GM19023 (cell line): ENCODE results near the gene BACH1.

ENCODE experiments used
- ATAC-seq: cut with Tn5 transposase; IDR thresholded peaks from one replicate; pipeline ENCODE4 v1.9.1; 2021; ENCODE audit warnings: mild to moderate bottlenecking, moderate library complexity; ENCODE audit not compliant: unreplicated experiment

Gene BACH1

DNA sequence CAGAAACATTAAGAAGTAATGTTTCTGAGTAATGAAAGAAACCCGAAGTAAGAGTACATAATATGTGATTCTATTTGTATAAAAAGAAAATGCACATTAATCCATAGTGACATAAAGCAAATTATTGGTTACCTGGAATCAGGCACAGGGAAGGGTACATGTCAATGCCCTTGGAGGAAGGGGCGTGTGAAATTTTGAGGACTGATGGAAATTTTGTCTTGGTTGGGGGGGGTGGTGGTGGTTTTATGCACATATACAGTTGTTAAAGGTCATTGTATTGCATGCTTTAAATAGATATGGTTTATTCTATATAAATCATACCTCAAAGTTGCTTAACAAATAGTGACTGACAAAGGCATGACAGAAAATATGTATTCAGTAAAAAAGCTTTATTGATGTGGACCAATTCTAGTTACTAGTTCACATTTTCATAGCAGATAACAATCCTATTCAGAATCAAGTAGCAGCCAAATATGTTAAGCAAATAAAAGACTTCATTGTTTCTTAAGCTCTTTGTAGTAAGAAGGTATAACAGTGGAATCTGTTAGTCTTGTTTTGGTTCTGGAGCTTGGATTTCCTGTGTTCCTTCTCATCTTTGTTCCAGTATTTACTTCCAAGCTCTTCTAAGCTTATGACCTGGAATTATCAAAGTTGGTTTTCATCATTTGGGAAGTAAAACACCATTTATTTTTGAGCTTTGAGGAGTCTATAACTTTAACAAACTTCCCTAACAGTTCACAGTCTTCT lies 15.1 kb downstream of the BACH1 start:
- no peak for ATAC-seq

DNA sequence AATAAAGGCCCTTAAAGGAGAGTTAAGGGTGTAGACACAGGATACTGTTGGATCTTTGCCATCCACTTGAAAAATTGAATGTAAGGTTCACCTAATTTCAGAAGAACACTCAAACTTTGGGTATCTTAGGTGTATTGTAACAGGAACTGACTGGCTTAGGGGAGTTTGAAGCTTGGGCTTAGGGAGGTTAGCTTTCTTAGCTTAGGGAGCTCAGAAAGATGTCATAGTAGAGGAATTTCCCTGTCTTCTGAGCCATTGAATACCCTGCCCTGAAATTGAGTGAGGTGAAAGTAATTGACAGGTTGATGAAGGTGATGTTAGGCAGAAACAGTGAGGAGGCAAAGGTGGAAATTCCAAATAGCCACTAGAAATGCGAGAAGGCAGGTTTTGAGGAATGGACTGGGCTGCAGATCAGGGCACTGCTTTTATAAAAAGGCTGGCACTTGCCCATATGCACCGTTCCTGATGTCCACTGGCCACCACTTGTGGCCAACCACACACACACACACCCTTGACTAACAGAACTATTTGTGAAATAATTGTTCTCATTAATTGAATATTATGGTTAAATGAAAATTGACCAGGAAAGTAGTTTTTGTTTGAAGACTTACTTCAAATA lies 16.5 kb downstream of the BACH1 start:
- ATAC-seq: no peak

DNA sequence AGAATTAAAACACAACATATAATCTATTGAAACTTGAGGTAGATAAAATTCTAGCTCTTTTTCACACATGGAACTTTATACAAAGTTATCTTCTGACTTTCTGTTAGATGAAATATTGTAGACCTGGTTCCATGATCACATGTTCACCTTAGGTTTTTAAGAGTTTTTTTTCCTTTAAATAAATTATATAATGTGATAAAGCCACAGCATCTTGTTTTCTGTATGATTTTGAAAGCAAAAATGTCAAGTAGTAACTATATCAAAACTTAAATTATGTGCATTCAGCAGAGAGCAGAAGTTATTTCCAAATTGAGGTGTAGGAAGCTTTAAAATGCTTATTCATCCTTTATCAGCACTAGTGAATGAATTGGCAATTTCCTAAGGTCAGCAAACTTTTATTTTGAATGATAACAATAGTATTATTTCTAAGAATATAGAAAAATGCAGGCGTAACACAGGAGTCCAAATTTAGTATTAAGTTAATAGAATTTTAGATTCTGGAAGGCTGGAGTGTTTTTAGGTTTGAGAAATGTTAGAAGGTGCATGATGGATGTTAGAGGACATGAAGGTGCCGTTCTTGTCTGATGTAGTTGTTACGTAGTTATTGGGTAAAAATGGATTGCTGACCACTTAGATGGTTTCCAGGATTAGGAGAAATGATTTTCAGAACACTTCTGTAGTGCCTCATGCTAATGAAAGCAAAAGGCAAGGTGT lies 17.5 kb downstream of the BACH1 start:
- no peak for ATAC-seq

DNA sequence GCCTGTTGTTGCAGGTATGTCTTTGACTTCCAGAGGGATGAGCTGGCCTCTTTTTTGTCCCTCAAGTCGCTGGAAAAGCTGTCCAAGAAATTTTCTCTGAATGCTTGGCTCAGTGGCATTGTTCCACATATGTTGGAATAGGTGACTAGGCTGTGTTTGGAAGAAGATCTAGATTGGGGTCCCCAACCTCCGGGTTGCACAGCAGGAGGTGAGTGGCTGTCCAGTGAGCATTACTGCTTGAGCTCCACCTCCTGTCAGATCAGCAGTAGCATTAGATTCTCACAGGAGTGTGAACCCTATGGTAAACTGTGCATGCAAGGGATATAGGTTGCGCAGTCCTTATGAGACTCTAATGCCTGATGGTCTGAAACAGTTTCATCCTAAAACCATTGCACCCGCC lies 18.1 kb downstream of the BACH1 start:
- no peak for ATAC-seq

DNA sequence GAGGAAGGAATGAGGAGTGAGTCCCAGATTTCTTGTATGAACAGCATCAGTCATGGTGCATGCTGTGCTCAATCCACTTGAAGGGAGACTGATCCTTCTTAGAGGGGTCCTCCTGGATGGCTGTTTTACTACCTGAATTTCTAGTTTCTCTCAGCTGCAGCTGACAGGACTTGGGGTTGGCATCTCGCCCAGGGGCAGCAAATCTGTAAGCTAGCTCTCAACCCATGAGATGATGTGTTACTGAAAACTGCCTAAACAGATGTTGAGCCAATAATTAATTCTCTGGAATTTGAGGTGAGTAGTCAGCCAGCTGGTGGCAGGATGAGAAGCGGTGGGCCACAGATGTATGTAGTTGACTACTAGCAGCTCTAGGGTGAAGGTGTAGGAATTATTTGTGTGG lies 19.6 kb downstream of the BACH1 start:
- no peak for ATAC-seq

DNA sequence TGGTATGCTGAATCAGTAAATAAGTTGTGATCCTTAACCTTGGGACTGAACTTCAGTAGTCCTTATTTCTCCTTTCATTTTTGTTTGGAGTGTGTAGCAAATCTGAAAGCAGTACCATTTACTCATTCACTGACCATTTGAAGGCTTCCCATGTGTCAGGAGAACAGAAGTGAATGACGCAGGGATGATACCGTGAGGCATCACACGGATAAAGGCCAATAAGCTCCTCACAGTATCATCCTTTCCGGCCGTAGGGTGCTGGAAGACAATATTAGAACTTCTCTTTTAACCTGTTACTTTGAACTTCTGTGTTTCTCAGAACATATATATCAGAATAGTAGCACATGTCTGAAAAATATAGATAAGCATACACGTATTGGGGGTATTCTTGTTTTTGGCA lies 21.3 kb downstream of the BACH1 start:
- ATAC-seq: no peak

DNA sequence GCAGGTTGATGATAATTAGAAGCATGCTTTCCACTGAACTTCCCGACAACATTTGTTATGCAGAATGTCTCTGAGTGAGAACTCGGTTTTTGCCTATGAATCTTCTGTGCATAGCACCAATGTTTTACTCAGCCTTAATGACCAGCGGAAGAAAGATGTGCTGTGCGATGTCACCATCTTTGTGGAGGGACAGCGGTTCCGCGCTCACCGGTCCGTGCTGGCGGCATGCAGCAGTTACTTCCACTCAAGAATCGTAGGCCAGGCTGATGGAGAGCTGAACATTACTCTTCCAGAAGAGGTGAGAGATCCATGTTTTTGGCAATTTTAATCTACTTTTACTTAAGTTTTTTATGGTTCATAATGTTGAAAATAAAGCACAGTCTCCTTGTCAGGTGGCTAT lies 22.5 kb downstream of the BACH1 start:
- ATAC-seq: no peak

DNA sequence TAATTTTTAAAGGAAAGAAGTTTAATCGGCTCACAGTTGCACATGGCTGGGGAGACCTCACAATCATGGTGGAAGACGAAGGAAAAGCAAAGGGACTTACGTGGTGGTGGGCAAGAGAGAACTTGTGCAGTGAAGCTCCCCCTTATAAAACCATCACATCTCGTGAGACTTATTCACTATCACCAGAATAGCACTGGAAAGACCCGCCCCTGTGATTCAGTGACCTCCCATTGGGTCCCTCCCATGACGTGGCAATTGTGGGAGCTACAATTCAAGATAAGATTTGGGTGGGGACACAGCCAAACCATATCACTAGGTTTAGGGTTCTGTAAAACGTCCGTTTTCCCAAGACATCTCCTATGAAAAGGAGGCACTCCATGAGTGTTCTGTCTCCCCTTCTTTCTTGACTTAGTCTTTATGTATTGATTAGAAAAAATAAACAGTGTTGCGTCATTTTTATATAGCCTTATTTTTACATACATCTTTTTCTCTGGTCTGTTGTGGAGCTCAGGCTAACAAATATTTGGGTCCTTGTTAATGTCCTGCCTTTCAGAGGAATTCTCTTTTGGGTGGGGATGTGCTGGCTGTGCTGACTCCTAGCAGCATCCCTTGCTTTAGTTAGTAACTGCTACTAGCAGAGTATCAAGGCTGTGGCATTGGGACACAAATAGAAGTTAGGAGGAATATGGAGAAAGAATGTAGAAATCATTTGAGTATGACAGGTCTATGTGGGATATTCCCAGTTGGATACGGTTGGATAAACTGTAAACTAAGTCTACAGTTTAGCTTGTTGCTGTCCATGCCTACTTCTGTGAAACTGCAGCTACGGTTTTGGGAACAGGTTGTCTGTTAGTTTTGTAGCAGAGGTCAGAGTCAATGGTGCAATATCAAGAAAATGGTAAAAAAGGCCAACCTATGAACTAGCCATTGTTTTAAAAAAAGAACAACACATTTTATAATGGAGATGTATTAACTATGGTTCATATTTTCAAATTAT lies 23.5 kb downstream of the BACH1 start:
- ATAC-seq: no peak

DNA sequence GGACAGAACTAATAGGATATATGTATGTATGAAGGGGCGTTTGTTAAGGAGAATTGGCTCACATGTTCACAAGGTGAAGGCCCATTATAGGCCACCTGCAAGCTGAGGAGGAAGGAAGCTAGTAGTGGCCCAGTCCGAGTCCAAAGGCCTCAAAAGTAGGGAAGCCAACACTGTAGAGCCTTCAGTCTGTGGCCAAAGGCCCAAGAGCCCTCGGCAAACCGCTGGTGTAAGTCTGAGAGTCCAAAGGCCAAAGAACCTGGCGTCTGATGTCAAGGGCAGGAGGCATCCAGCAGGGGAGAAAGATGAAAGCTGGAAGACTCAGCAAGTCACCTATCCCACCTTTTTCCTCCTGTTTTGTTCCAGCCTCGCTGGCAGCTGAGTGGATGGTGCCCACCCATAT lies 24.5 kb downstream of the BACH1 start:
- ATAC-seq: no peak

DNA sequence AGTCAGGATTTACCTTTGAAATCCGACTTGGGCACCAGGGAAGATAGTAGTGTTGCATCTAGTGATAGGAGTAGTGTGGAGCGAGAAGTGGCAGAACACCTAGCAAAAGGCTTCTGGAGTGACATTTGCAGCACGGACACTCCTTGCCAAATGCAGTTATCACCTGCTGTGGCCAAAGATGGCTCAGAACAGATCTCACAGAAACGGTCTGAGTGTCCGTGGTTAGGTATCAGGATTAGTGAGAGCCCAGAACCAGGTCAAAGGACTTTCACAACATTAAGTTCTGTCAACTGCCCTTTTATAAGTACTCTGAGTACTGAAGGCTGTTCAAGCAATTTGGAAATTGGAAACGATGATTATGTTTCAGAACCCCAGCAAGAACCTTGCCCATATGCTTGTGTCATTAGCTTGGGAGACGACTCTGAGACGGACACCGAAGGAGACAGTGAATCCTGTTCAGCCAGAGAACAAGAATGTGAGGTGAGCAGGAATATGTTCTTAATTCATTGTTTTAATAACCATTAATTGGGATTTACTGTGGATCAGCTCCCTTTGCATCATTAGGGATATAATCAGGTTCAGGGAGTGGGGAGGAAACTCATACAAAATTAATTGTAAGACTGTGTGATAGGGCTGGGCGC lies 28.3 kb downstream of the BACH1 start:
- no peak for ATAC-seq

DNA sequence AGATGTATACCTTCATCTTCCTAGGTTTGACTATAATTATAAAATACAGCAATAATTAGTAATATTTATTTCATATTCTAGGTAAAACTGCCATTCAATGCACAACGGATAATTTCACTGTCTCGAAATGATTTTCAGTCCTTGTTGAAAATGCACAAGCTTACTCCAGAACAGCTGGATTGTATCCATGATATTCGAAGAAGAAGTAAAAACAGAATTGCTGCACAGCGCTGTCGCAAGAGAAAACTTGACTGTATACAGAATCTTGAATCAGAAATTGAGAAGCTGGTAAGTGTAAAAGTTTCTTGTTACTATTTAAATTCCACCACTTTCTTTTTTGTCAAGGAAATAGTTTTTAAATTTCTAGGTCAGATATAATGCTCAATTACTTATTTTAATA lies 30.7 kb downstream of the BACH1 start:
- ATAC-seq: no peak

DNA sequence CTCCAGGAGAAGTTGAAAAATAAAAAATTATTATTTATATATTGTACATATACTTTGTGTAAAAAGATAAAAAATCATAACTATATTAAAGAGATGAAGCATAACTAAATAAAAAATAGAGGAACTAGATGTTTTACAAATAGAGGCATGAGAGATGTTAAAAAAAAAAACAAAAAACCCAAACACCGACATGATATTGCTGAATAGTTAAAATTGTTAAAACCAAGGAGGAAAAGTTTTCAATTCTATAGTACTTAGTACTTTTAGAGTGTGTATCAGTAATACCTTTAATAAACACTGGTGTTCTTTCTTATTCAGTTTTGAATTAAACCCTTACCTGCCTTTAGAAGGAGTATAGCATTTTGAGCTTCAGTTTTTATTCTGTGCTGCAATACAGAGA lies 32.1 kb downstream of the BACH1 start:
- ATAC-seq: no peak

DNA sequence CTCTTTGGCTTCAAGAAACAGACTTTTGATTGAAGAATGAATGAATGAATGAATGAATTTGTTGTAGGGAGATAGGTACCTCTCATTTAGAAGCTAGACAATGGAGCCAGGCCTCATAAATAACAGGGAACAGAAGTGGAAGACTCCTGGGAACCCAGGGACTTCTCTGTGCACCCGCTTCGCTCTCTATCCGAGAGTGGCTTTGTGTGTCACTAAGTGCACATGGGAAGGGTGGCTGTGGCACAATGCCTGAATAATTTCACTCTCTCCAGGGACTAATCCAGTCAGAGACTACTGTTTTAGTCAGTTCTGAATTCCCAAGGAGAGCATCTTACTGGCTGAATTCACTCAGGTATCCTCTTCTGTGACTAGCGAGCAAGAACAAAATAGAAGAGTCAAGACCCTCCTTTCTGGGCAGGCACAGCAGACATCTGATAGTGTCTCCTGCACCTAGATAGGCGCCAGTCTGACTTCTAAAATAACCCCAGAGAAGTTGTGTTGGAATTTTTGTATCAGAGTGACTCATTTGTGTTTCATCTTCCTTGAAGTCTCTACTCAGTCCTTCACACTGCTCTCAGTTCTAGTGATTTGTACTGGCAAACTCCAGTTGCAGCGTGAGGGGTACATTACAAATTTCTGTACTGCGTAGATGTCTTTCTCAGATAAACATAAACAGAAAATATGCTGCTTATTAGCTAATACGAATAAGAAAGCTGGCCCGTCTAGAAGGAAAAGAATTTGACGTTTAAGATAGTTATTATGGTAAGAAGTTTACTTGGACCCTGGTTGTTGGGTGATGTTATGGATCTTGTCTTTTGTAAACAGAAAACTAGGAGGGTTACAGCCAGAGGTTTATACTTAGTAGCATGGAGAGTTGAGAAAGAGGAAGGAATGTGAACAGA lies 34.0 kb downstream of the BACH1 start:
- no peak for ATAC-seq

DNA sequence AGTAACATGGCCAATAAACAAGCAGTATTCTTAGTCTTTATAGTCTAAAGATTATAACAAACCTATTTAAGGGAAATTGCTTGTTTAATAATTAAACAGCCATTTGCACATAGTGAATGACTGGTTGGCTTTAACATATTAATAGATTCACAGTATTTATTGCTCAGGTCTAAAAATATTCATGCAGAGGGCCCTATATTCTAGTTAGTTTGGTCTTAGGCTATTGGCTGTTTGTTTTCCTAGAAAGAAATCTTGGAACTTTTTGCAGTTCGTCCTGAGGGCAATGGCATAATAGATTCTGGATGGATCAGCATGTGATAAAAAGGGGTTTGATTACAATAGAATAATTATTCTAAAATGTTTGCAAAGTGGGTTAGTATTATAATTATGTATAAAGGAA lies 34.7 kb downstream of the BACH1 start:
- no peak for ATAC-seq

DNA sequence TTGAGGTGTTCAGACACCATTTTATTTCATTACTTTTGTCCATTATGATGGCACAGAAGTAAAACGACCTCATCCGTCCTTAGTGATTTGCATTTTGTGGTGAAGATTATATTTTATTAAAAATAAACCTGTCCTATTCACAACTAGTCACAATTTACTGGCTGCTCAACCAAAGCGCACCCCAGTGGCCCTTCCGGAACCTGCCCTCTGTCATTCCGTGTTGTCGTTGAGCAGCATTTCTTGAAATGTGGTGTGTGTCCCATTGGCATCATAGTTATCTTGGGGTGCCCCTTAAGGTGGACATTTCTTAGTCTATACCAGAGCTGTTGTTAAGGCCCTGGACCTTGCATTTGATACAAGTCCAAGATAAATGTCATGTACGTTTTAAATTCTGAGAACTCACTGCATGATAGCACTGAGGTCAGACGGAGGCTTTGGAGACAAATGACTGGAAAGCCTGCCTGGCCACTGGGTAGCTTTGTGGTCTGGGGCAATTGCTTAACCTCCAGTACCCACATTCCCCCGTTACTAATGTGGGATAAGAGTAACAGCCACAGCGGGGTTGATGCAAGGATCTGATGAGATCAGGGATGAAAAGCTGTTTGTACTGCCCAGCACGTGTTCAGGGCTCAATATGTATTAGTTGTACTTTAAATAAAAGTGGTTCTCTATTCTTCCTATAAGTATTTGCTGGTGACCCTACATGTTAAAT lies 36.2 kb downstream of the BACH1 start:
- ATAC-seq: no peak

DNA sequence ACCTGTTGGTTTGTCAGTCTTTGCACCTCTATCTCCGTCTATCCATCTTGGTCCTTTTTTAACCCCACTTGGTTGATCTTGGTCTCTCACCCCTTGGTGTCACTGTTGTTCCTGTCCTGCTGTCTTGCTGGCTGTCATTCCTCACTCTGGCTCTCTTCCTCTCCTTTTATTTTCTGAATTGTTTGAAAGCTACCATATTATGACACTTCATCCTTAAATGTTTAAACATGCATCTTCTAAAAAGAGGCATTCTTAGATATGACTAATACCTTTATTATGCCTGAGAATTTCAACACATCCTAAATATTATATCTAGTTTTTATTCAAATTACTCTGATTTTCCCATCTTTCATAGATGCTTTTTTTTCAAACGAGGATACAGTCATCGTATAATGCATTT lies 37.0 kb downstream of the BACH1 start:
- ATAC-seq: no peak

DNA sequence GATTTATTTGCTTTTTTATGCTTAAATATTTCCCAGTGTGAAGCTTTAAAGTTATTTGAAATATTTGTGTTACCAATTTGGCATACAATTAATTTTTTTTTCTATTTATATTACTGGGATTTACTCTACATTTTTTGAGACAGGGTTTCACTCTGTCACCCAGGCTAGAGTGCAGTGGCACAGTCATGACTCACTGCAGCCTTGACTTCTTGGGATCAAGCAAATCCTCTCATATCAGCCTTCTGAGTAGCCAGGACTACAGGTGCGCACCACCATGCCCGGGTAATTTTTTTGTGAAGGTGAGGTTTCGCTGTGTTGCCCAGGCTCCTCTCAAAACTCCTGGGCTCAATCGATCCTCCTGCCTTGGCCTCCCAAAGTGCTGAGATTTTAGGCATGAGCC lies 39.5 kb downstream of the BACH1 start:
- no peak for ATAC-seq

DNA sequence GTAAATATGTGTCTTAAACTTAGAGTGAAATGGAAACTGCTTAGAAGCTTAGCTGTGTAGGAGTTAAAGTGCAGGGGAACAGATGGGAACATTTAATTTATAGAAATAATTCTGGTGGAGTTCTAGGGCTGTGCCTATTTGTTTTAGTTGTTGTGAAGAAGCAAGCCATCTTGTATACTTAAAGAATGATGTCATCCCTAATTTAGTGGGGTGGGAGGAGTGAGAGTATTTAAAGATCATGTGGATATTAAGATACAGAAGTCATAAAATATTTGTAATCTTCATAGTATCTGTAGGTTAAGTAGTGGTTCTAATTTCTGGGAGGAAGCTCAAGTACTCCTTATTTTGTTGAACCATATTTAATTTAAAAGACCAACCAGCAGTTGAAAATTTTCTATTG lies 41.5 kb downstream of the BACH1 start:
- ATAC-seq: no peak

DNA sequence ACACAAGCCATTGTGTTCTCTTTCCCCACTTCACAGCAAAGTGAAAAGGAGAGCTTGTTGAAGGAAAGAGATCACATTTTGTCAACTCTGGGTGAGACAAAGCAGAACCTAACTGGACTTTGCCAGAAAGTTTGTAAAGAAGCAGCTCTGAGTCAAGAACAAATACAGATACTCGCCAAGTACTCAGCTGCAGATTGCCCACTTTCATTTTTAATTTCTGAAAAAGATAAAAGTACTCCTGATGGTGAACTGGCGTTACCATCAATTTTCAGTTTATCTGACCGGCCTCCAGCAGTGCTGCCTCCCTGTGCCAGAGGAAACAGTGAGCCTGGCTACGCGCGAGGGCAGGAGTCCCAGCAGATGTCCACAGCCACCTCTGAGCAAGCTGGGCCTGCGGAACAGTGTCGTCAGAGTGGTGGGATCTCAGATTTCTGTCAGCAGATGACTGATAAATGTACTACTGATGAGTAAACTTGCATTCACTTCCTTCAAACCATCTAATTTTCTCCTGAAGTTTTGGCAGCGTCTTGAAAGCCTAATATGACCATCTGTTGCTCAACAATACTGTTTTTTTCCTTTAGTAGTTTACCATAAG lies 43.7 kb downstream of the BACH1 start:
- peak; percentile 77 for ATAC-seq
